Keratinocyte (primary cell): ENCODE measurements around the gene HOXA7. TPM values are rescaled to one million over a fixed set of nuclear protein-coding genes. Genes with fewer than 3 reads are reported as not detected.

Source experiments
- DNase-seq: peaks from one replicate; pipeline ENCODE4 v3.0.0-alpha.2; 2011; ENCODE audit warnings: low read depth, missing footprints, low spot score
- FAIRE-seq: peaks from 2 replicates; lab custom pipeline; 2011; peaks lifted over from hg19 to GRCh38; lab: Jason Lieb, UNC
- H2AFZ ChIP-seq: 2 replicates; pipeline ENCODE4 v1.6.0; 2012; ENCODE audit warnings: low read length, control low read depth, inconsistent platforms; ENCODE audit not compliant: control insufficient read depth
- H3K27ac ChIP-seq: 2 replicates; pipeline ENCODE4 v1.5.1; 2011; ENCODE audit warnings: low read length; ENCODE audit not compliant: control insufficient read depth, insufficient read depth
- H3K27me3 ChIP-seq: 3 replicates; pipeline ENCODE4 v1.6.0; 2011; ENCODE audit warnings: low read length; ENCODE audit not compliant: control insufficient read depth, insufficient read depth; ENCODE audit errors: extremely low read depth
- H3K36me3 ChIP-seq, 2 experiments: 2 replicates in 1 of 2; 3 replicates in 1 of 2; pipeline ENCODE4 v1.5.1; 2011; ENCODE audit warnings: low read length in 2 of 2, mild to moderate bottlenecking in 1 of 2; ENCODE audit not compliant: control insufficient read depth in 2 of 2, insufficient read depth in 2 of 2; ENCODE audit errors: extremely low read depth in 1 of 2
- H3K4me1 ChIP-seq: 3 replicates; pipeline ENCODE4 v1.5.1; 2011; ENCODE audit warnings: low read length; ENCODE audit not compliant: control insufficient read depth, insufficient read depth; ENCODE audit errors: extremely low read depth
- H3K4me2 ChIP-seq: 3 replicates; pipeline ENCODE4 v1.6.0; 2011; ENCODE audit warnings: low read depth, low read length; ENCODE audit not compliant: control insufficient read depth, insufficient read depth; ENCODE audit errors: extremely low read depth
- H3K4me3 ChIP-seq, 3 experiments: fragments of 200-600 bp in 1 of 3; sonication (generic) in 1 of 3; 2 replicates in 2 of 3; 3 replicates in 1 of 3; pipeline ENCODE4 v1.5.1; 2011 to 2016; ENCODE audit warnings: low read length in 3 of 3, mild to moderate bottlenecking in 3 of 3, control low read depth in 2 of 3, inconsistent platforms in 1 of 3, low read depth in 1 of 3, mixed read lengths in 1 of 3, mixed run types in 1 of 3, moderate library complexity in 1 of 3; ENCODE audit not compliant: control insufficient read depth in 2 of 3, insufficient read depth in 2 of 3; ENCODE audit errors: extremely low read depth in 1 of 3
- H3K79me2 ChIP-seq: 2 replicates; pipeline ENCODE4 v1.6.0; 2012; ENCODE audit warnings: low read length; ENCODE audit not compliant: control insufficient read depth, insufficient read depth
- H3K9ac ChIP-seq: 3 replicates; pipeline ENCODE4 v1.6.0; 2011; ENCODE audit warnings: low read length; ENCODE audit not compliant: control insufficient read depth, insufficient read depth; ENCODE audit errors: extremely low read depth
- H3K9me1 ChIP-seq: 3 replicates; pipeline ENCODE4 v1.6.0; 2011; ENCODE audit warnings: low read length; ENCODE audit not compliant: control insufficient read depth, insufficient read depth; ENCODE audit errors: extremely low read depth
- H3K9me3 ChIP-seq: 2 replicates; pipeline ENCODE4 v1.5.1; 2012; ENCODE audit warnings: low read depth, low read length; ENCODE audit not compliant: control insufficient read depth
- H4K20me1 ChIP-seq: 3 replicates; pipeline ENCODE4 v1.6.0; 2011; ENCODE audit warnings: low read length; ENCODE audit not compliant: control insufficient read depth, insufficient read depth; ENCODE audit errors: extremely low read depth
- CTCF ChIP-seq, 3 experiments: IDR thresholded peaks in 1 of 3; conservative IDR thresholded peaks in 1 of 3; optimal IDR thresholded peaks in 1 of 3; 2 replicates in 2 of 3; 3 replicates in 1 of 3; pipeline versions ENCODE3 to v1.5.1; 2011; ENCODE audit warnings: low read length in 3 of 3, mild to moderate bottlenecking in 3 of 3, moderate library complexity in 2 of 3, control low read depth in 1 of 3, inconsistent platforms in 1 of 3; ENCODE audit not compliant: insufficient read depth in 2 of 3; ENCODE audit errors: extremely low read depth in 1 of 3
- EZH2 ChIP-seq: IDR thresholded peaks from one replicate; pipeline ENCODE4 v1.6.1; 2012; ENCODE audit warnings: inconsistent platforms, mild to moderate bottlenecking, low read length, moderate library complexity
- dilution Hi-C: fragments of 300-500 bp; cut with MboI; formaldehyde crosslinking; loops from one replicate; pipeline ENCODE4 v1.7.0; 2020; ENCODE audit warnings: low sequenced_read_pairs; ENCODE audit not compliant: extremely low pct_ligation_motif_present
- polyA plus RNA-seq, 5 experiments: library from polyadenylated mRNA; depleted of rRNA in 3 of 5; stranded (reverse) in 3 of 5; stranded (forward) in 1 of 5; unstranded in 1 of 5; fragments of >200 nt; gene quantifications; 1 replicate in 1 of 5; 2 replicates in 3 of 5; 3 replicates in 1 of 5; pipeline versions ENCODE4 v1.2.1 to v1.2.3, GENCODE V29; 2011 to 2012; ENCODE audit warnings: missing spikeins in 2 of 5, low read depth in 1 of 5, low replicate concordance in 1 of 5

HOXA7 gene
- polyA plus RNA-seq, 1 donor (not counting 4 experiments of a cell fraction or from before 2014, with no cell fraction given) = 8.1 TPM

- Histone ChIP-seq H3K9ac (no peak overlapping the region), H3K27me3 (no peaks in the 10 kb centered on the region), H4K20me1 (no peaks in the 10 kb centered on the region), H2AFZ (no peak overlapping the region), H3K9me3 (no peaks in the 10 kb centered on the region), H3K4me1 (peaks cover 6% of the 10 kb centered on the region), H3K9me1 (no peaks in the 10 kb centered on the region), H3K36me3 (no peaks in the 10 kb centered on the region), H3K4me3 (no peak overlapping the region), H3K27ac (no peak overlapping the region), H3K4me2 (no peak overlapping the region), H3K79me2 (peaks cover 6% of the 10 kb centered on the region)
- DNase-seq = no peak
- TF ChIP-seq CTCF (optimal IDR thresholded peaks at IDR 0.05 in 1 of 3, IDR thresholded peaks at IDR 0.05 in 1 of 3, conservative IDR thresholded peaks at IDR 0.05 in 1 of 3; ENCODE audit: extremely low read depth in 1 of 3, insufficient read depth in 2 of 3, low read length in 3 of 3) = no peak
- TF ChIP-seq EZH2 = no peak
- dilution Hi-C loops = no loop called here
- no peak for FAIRE-seq
Measured at GRCh38 chr7:27128034-27128433, 28.4 kb downstream of the HOXA7 start.

GRCh38 chr7:27126596-27127327, 29.7 kb downstream of the HOXA7 start:
- TF ChIP-seq EZH2 (no peak), CTCF (optimal IDR thresholded peaks at IDR 0.05 in 1 of 3, IDR thresholded peaks at IDR 0.05 in 1 of 3, conservative IDR thresholded peaks at IDR 0.05 in 1 of 3; ENCODE audit: extremely low read depth in 1 of 3, insufficient read depth in 2 of 3, low read length in 3 of 3) (no peak)
- DNase-seq (no peak), FAIRE-seq (no peak)
- H2AFZ ChIP-seq = no peak overlapping the region
- no peaks in the 10 kb centered on the region for H3K9me1 ChIP-seq
- H3K9ac ChIP-seq = no peak overlapping the region
- H3K27ac ChIP-seq = no peak overlapping the region
- peaks cover 3% of the 10 kb centered on the region for H3K79me2 ChIP-seq
- peaks cover 6% of the 10 kb centered on the region for H3K4me1 ChIP-seq
- H3K9me3 ChIP-seq = no peaks in the 10 kb centered on the region
- no peak overlapping the region for H3K4me3 ChIP-seq
- no peaks in the 10 kb centered on the region for H4K20me1 ChIP-seq
- dilution Hi-C loops = no loop called here
- H3K4me2 ChIP-seq = no peak overlapping the region
- H3K36me3 ChIP-seq = peaks cover 0 to 4% of the 10 kb centered on the region in 2 experiments
- H3K27me3 ChIP-seq = no peaks in the 10 kb centered on the region
